PC-3 (cell line): ENCODE data around the gene ADORA1. TPM values are rescaled to one million over a fixed set of nuclear protein-coding genes. Genes with fewer than 3 reads are reported as not detected.
A peak's percentile ranks its signal among the peaks of the same experiment; 100 is the strongest.

Experiments
- ATAC-seq: fragments of 200-7000 bp; cut with Tn5 transposase; 2 replicates; pipeline ENCODE4 v1.9.1; 2020; ENCODE audit warnings: mild to moderate bottlenecking, moderate library complexity
- BruUV-seq: library from RNA; stranded (reverse); fragments of 400-500 nt; replicated peaks from 2 replicates; lab custom pipeline; 2021; lab: Mats Ljungman, UMichigan
- CTCF ChIA-PET: fragments of 300-600 bp; sonication (Branson Sonifier 250); formaldehyde crosslinking; loops from one replicate; lab custom pipeline; 2022; ENCODE audit warnings: antibody characterized with exemption; lab: Charles Lee
- POLR2A ChIA-PET: fragments of 300-600 bp; sonication (Branson Sonifier 250); formaldehyde crosslinking; loops from one replicate; lab custom pipeline; 2022; ENCODE audit warnings: antibody characterized with exemption; ENCODE audit not compliant: unreplicated experiment; lab: Charles Lee
- DNase-seq: peaks from one replicate; pipeline ENCODE4 v3.0.0-alpha.2; 2015
- H2AFZ ChIP-seq: fragments of 300-600 bp; sonication (generic); 2 replicates; pipeline ENCODE4 v1.6.0; 2016; ENCODE audit warnings: antibody characterized with exemption, low read length
- H3F3A ChIP-seq: fragments of 300-600 bp; sonication (generic); one replicate; pipeline ENCODE4 v1.6.0; 2017; ENCODE audit warnings: antibody characterized with exemption, low read length, control low read depth, mild to moderate bottlenecking; ENCODE audit not compliant: unreplicated experiment
- H3K27ac ChIP-seq: fragments of 300-600 bp; sonication (generic); 2 replicates; pipeline ENCODE4 v1.5.1; 2016; ENCODE audit warnings: mild to moderate bottlenecking, low read length
- H3K27me3 ChIP-seq: fragments of 300-600 bp; sonication (generic); 2 replicates; pipeline ENCODE4 v1.6.1; 2016; ENCODE audit warnings: low read length, mixed read lengths
- H3K36me3 ChIP-seq: fragments of 300-600 bp; sonication (generic); 2 replicates; pipeline ENCODE4 v1.6.1; 2016; ENCODE audit warnings: low read depth, mixed run types, low read length, mixed read lengths
- H3K4me1 ChIP-seq: fragments of 300-600 bp; sonication (generic); 2 replicates; pipeline ENCODE4 v1.5.1; 2016; ENCODE audit warnings: low read length; ENCODE audit not compliant: insufficient read depth
- H3K4me2 ChIP-seq: fragments of 300-600 bp; sonication (generic); 2 replicates; pipeline ENCODE4 v1.6.0; 2016; ENCODE audit warnings: low read length
- H3K4me3 ChIP-seq: fragments of 300-600 bp; sonication (generic); 2 replicates; pipeline ENCODE4 v1.5.1; 2016; ENCODE audit warnings: mild to moderate bottlenecking, low read length, mixed read lengths
- H3K79me2 ChIP-seq: fragments of 300-600 bp; sonication (generic); 2 replicates; pipeline ENCODE4 v1.6.1; 2017; ENCODE audit warnings: low read length, mixed read lengths
- H3K9ac ChIP-seq: fragments of 300-600 bp; sonication (generic); 2 replicates; pipeline ENCODE4 v1.6.0; 2016; ENCODE audit warnings: mild to moderate bottlenecking, low read length
- H3K9me2 ChIP-seq: fragments of 300-600 bp; sonication (generic); replicated peaks from 2 replicates; pipeline ENCODE4 v1.6.1; 2016; ENCODE audit warnings: mixed run types, low read length, mixed read lengths
- H3K9me3 ChIP-seq: fragments of 300-600 bp; sonication (generic); 2 replicates; pipeline ENCODE4 v1.6.1; 2016; ENCODE audit warnings: low read length, mixed read lengths
- H4K20me1 ChIP-seq: fragments of 300-600 bp; sonication (generic); 2 replicates; pipeline ENCODE4 v1.6.1; 2016; ENCODE audit warnings: low read length, mixed read lengths
- CTCF ChIP-seq: fragments of 300-600 bp; sonication (generic); conservative IDR thresholded peaks from 2 replicates; pipeline ENCODE4 v1.5.1; 2017; ENCODE audit warnings: antibody characterized with exemption, low read depth, mild to moderate bottlenecking, low read length
- EZH2 ChIP-seq: fragments of 300-600 bp; sonication (generic); IDR thresholded peaks from one replicate; pipeline ENCODE4 v1.6.1; 2017; ENCODE audit warnings: antibody characterized with exemption, mild to moderate bottlenecking, low read length; ENCODE audit not compliant: unreplicated experiment
- EZH2phosphoT487 ChIP-seq: fragments of 300-600 bp; sonication (generic); IDR thresholded peaks from 2 replicates; pipeline ENCODE4 v1.6.1; 2018; ENCODE audit warnings: mild to moderate bottlenecking, antibody characterized with exemption, low read length, borderline replicate concordance
- intact Hi-C: fragments of 100-400 bp; cut with micrococcal nuclease; formaldehyde crosslinking; loops from 2 replicates; pipeline ENCODE4 v1.9.0; 2023
- total RNA-seq: library from RNA; depleted of rRNA; stranded (reverse); fragments of >200 nt; gene quantifications from 2 replicates; pipeline ENCODE4 v1.2.3, GENCODE V29; 2014

ADORA1 gene
- total RNA-seq, 1 experiment from 2014 or later: 1.4 TPM

- H3K9me3 ChIP-seq: no peaks in the 10 kb centered on the region
- no peaks in the 10 kb centered on the region for H3K79me2 ChIP-seq
- H3F3A ChIP-seq: no peaks in the 10 kb centered on the region
- H4K20me1 ChIP-seq: no peaks in the 10 kb centered on the region
- intact Hi-C loops: no loop called here
- H3K27me3 ChIP-seq: peaks cover 36% of the 10 kb centered on the region
- H3K9me2 ChIP-seq: no peaks in the 10 kb centered on the region
- DNase-seq (no peak), ATAC-seq (no peak)
- H3K4me2 ChIP-seq: no peak overlapping the region
- H3K9ac ChIP-seq: no peak overlapping the region
- no peaks in the 10 kb centered on the region for H3K36me3 ChIP-seq
- H2AFZ ChIP-seq: no peak overlapping the region
- no peaks in the 10 kb centered on the region for H3K4me1 ChIP-seq
- no peak overlapping the region for H3K4me3 ChIP-seq
- TF ChIP-seq CTCF (no peak), EZH2phosphoT487 (no peak), EZH2 (no peak)
- POLR2A ChIA-PET: no interaction called here
- CTCF ChIA-PET: no interaction called here
- BruUV-seq: no TSS peak
- no peak overlapping the region for H3K27ac ChIP-seq
Observed at GRCh38 chr1:203165800-203166161, 38.3 kb downstream of the ADORA1 start.

GRCh38 chr1:203166192-203166940, 38.8 kb downstream of the ADORA1 start:
- TF ChIP-seq EZH2phosphoT487 (no peak), CTCF (peak; percentile 35)
- Histone ChIP-seq H3K4me2 (no peak overlapping the region), H3F3A (no peaks in the 10 kb centered on the region), H3K9me2 (no peaks in the 10 kb centered on the region), H4K20me1 (no peaks in the 10 kb centered on the region), H3K9me3 (no peaks in the 10 kb centered on the region), H3K4me1 (no peaks in the 10 kb centered on the region), H3K79me2 (no peaks in the 10 kb centered on the region), H3K27ac (no peak overlapping the region), H3K4me3 (no peak overlapping the region), H2AFZ (no peak overlapping the region), H3K36me3 (no peaks in the 10 kb centered on the region), H3K27me3 (peaks cover 31% of the 10 kb centered on the region), H3K9ac (no peak overlapping the region)
- DNase-seq (peak; percentile 26), ATAC-seq (peak; percentile 71)
- intact Hi-C loops: no loop called here
- ChIA-PET CTCF (interaction anchor here (0.7 kb wide), 1 partner anchor 48 kb away, joined by 3 read pairs; no protein-coding TSS in a partner anchor), POLR2A (no interaction called here)
- no TSS peak for BruUV-seq
